Uterus (tissue), 4 donors: Measurements from ENCODE around the gene RSL1D1. TPM values are rescaled to one million over a fixed set of nuclear protein-coding genes. Genes with fewer than 3 reads are reported as not detected.
"Not testable (repeated sequence)": the region's sequence is repeated elsewhere in the genome, so short reads cannot be mapped to it uniquely, and the experiment has no call there.

Experiments
- DNase-seq, 2 donors: peaks; one replicate each; pipeline ENCODE4 v3.0.0-alpha.2; 2019 to 2020
- H3K27ac ChIP-seq, 2 donors: fragments of 200-600 bp; sonication (generic); 1 replicate in 1 of 2; 2 replicates in 1 of 2; pipeline ENCODE4 v1.5.1; 2016 to 2018
- H3K27me3 ChIP-seq, 2 donors: fragments of 200-600 bp; sonication (generic); one replicate each; pipeline ENCODE4 v1.5.1; 2018 to 2019; ENCODE audit warnings: control low read depth in 1 of 2
- H3K36me3 ChIP-seq, 2 donors: fragments of 200-600 bp; sonication (generic); one replicate each; pipeline ENCODE4 v1.5.1; 2019; ENCODE audit warnings: control low read depth in 1 of 2
- H3K4me1 ChIP-seq, 2 donors: fragments of 200-600 bp; sonication (generic); one replicate each; pipeline ENCODE4 v1.5.1; 2018 to 2019; ENCODE audit warnings: control low read depth in 1 of 2
- H3K4me3 ChIP-seq, 2 donors: fragments of 200-600 bp; sonication (generic); 1 replicate in 1 of 2; 2 replicates in 1 of 2; pipeline ENCODE4 v1.5.1; 2018 to 2019; ENCODE audit warnings: mild to moderate bottlenecking in 1 of 2
- H3K9me3 ChIP-seq, 2 donors: fragments of 200-600 bp; sonication (generic); one replicate each; pipeline ENCODE4 v1.5.1; 2019; ENCODE audit warnings: control low read depth in 1 of 2
- CTCF ChIP-seq, 4 experiments: fragments of 200-600 bp in 2 of 4; fragments of 450-650 bp in 2 of 4; sonication (generic) in 2 of 4; IDR thresholded peaks; one replicate each; pipeline ENCODE4 v1.5.1; 2016 to 2019; ENCODE audit warnings: antibody characterized with exemption in 4 of 4, mild to moderate bottlenecking in 2 of 4, moderate library complexity in 1 of 4
- POLR2A ChIP-seq, 2 donors: fragments of 450-650 bp; IDR thresholded peaks; one replicate each; pipeline ENCODE4 v1.6.1; 2016; ENCODE audit warnings: antibody characterized with exemption in 2 of 2, mild to moderate bottlenecking in 1 of 2, moderate library complexity in 1 of 2
- intact Hi-C: fragments of 100-400 bp; cut with DNase I; formaldehyde crosslinking; loops from one replicate; pipeline ENCODE4 v1.15.1; 2023; ENCODE audit warnings: low total_unique reads
- total RNA-seq, 4 donors: library from RNA; depleted of rRNA in 3 of 4; stranded (reverse); fragments of >200 nt in 3 of 4; gene quantifications; one replicate each; pipeline versions ENCODE4 v1.1.0 to v1.2.4, GENCODE V29; 2014 to 2023
- donor health status: DM: yes; HTN: yes; CAD: no.

Gene RSL1D1
- total RNA-seq, 4 donors from 2014 or later, result 97.9 to 484 (median 164) TPM

GRCh38 chr16:11824362-11824761 lies 27.0 kb downstream of the RSL1D1 start:
- Histone ChIP-seq H3K4me1 (no peaks in the 10 kb centered on the region), H3K27me3 (no peaks in the 10 kb centered on the region), H3K27ac (no peak overlapping the region), H3K4me3 (no peak overlapping the region), H3K9me3 (no peaks in the 10 kb centered on the region), H3K36me3 (no peaks in the 10 kb centered on the region)
- TF ChIP-seq CTCF (IDR thresholded peaks at IDR 0.05) (no peak), POLR2A (IDR thresholded peaks at IDR 0.05) (no peak)
- no peak for DNase-seq
- intact Hi-C loops, result no loop called here

DNA sequence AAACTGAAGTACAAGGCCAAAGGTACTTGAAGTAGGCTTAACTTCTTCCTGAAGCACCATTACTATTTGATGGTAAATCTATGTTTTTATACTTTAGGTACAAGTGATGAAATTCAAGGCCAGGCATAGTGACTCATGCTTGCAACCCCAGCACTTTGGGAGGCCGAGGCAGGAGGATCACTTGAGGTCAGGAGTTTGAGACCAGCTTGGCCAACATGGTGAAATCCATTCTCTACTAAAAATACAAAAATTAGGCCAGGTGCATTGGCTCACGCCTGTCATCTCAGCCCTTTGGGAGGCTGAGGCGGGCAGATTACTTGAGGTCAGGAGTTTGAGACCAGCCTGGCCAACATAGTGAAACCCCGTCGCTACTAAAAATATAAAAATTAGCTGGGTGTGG lies 27.7 kb downstream of the RSL1D1 start:
- H3K27ac ChIP-seq, H3K4me1 ChIP-seq, H3K36me3 ChIP-seq, DNase-seq, H3K9me3 ChIP-seq, H3K4me3 ChIP-seq, H3K27me3 ChIP-seq, intact Hi-C loops: not testable (repeated sequence)

- Histone ChIP-seq H3K27me3 (no peaks in the 10 kb centered on the region), H3K4me3 (no peak overlapping the region), H3K27ac (no peak overlapping the region), H3K36me3 (no peaks in the 10 kb centered on the region), H3K9me3 (no peaks in the 10 kb centered on the region), H3K4me1 (no peaks in the 10 kb centered on the region)
- no peak for DNase-seq
- TF ChIP-seq CTCF (IDR thresholded peaks at IDR 0.05), result no peak
- TF ChIP-seq POLR2A (IDR thresholded peaks at IDR 0.05), result no peak
- intact Hi-C loops, result no loop called here
Measured at GRCh38 chr16:11819798-11820197, 31.5 kb downstream of the RSL1D1 start.

DNA sequence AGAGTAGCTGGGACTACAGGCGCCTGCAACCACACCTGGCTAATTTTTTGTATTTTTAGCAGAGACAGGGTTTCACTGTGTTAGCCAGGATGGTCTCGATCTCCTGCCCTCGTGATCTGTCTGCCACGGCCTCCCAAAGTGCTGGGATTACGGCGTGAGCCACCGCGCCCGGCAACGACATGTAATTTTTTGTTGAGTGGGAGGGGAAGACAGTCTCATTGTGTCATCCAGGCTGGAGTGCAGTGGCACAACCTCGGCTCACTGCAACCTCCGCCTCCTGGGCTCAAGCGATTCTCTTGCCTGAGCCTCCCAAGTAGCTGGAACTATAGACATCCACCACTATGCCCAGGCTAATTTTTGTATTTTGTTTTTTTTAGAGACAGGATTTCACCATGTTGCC lies 32.4 kb downstream of the RSL1D1 start:
- H3K4me3 ChIP-seq, H3K27ac ChIP-seq, H3K27me3 ChIP-seq, H3K9me3 ChIP-seq, H3K4me1 ChIP-seq, H3K36me3 ChIP-seq, DNase-seq, intact Hi-C loops: not testable (repeated sequence)

DNA sequence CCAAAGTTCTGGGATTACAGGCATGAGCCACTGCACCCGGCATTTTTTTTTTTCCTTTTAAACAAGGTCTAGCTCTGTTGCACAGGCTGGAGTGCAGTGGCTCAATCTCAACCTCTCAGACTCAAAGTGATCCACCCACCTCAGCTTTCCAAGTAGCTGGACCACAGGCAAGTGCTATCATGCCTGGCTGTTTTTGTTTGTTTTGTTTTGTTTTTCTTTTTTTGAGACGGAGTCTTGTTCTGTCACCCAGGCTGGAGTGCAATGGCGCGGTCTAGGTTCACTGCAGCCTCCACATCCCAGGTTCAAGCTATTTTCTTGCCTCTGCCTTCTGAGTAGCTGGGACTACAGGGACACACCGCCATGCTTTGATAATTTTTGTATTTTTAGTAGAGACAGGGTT lies 35.2 kb downstream of the RSL1D1 start:
- H3K9me3 ChIP-seq, result no peaks in the 10 kb centered on the region
- no peak overlapping the region for H3K27ac ChIP-seq
- TF ChIP-seq POLR2A (IDR thresholded peaks at IDR 0.05) (no peak), CTCF (IDR thresholded peaks at IDR 0.05) (no peak)
- H3K36me3 ChIP-seq, result no peaks in the 10 kb centered on the region
- intact Hi-C loops, result no loop called here
- H3K4me3 ChIP-seq, result no peak overlapping the region
- no peaks in the 10 kb centered on the region for H3K4me1 ChIP-seq
- DNase-seq, result no peak
- H3K27me3 ChIP-seq, result no peaks in the 10 kb centered on the region

GRCh38 chr16:11814800-11815199 lies 36.5 kb downstream of the RSL1D1 start:
- H3K36me3 ChIP-seq, H3K27me3 ChIP-seq, H3K27ac ChIP-seq, intact Hi-C loops, H3K4me3 ChIP-seq, H3K9me3 ChIP-seq, H3K4me1 ChIP-seq, DNase-seq: not testable (repeated sequence)

DNA sequence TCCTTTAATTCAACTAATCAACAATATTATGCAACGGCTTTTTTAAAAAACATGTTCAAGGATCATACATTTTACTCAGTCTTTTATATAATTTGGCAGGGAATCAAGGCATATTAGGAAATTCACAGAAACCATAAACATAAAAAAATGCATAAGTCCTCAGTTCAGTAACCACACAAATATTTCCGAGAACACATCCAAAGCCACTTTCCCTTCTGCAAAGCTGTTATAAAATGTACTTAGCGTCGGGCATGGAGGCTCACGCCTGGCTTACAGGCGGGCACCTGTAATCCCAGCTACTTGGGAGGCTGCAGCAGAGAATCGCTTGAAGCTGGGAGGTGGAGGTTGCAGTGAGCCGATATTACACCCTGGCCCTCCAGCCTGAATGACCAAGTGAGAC lies 44.6 kb downstream of the RSL1D1 start:
- Histone ChIP-seq H3K27me3 (no peaks in the 10 kb centered on the region), H3K36me3 (no peaks in the 10 kb centered on the region), H3K27ac (no peak overlapping the region), H3K4me3 (no peak overlapping the region), H3K4me1 (no peaks in the 10 kb centered on the region), H3K9me3 (no peaks in the 10 kb centered on the region)
- DNase-seq, result no peak
- no peak for TF ChIP-seq POLR2A (IDR thresholded peaks at IDR 0.05)
- TF ChIP-seq CTCF (IDR thresholded peaks at IDR 0.05), result no peak
- intact Hi-C loops, result no loop called here
